Measurements from ENCODE around the gene STX2.

GRCh38 chr12:130742716-130743115 lies 96.3 kb downstream of the STX2 start:
- no peak for TF ChIP-seq POLR2A (IDR thresholded peaks at IDR 0.05)
- no peak for TF ChIP-seq EP300 (IDR thresholded peaks at IDR 0.05)
- TF ChIP-seq CTCF (IDR thresholded peaks at IDR 0.05), result no peak

Measured in tibial nerve (tissue), 4 donors.